Stimulated activated CD4-positive, alpha-beta T cell treated with anti-CD3 and anti-CD28 coated beads, Interleukin-4, amount 100 ng/mL, for 4 hours (primary cell): ENCODE results near the gene STRN3.
"Not testable (repeated sequence)": the region's sequence is repeated elsewhere in the genome, so short reads cannot be mapped to it uniquely, and the experiment has no call there.

Source experiments
- DNase-seq, 2 experiments: peaks; one replicate each; pipeline ENCODE4 v3.0.0-alpha.2; 2020

Gene STRN3

GRCh38 chr14:31026077-31026449 is at the start of gene STRN3:
TSS of gene STRN3 (minus strand) at chr14:31026379. CDS start at chr14:31026185, 194 bp downstream.
- DNase-seq, result no peak

- DNase-seq, result no peak
Measured at GRCh38 chr14:31075144-31075543, 49.0 kb upstream of the STRN3 start.

GRCh38 chr14:31071151-31071550 is 45.0 kb upstream of the STRN3 start:
- no peak for DNase-seq

GRCh38 chr14:31070431-31070830 is 44.3 kb upstream of the STRN3 start:
- no peak for DNase-seq

- no peak for DNase-seq
Measured at GRCh38 chr14:31069343-31069742, 43.2 kb upstream of the STRN3 start.

GRCh38 chr14:31068235-31068634 is 42.1 kb upstream of the STRN3 start:
- DNase-seq, result no peak

GRCh38 chr14:31062908-31063307 is 36.7 kb upstream of the STRN3 start:
- DNase-seq, result not testable (repeated sequence)

GRCh38 chr14:31060253-31060875 is 34.2 kb upstream of the STRN3 start:
- no peak for DNase-seq

GRCh38 chr14:31059152-31059924 is 33.2 kb upstream of the STRN3 start:
- DNase-seq, result no peak

- no peak for DNase-seq
Measured at GRCh38 chr14:31057701-31058364, 31.7 kb upstream of the STRN3 start.

GRCh38 chr14:31057035-31057434 is 30.9 kb upstream of the STRN3 start:
- no peak for DNase-seq

GRCh38 chr14:31052905-31053586 is 26.9 kb upstream of the STRN3 start:
- not testable (repeated sequence) for DNase-seq

- no peak for DNase-seq
Measured at GRCh38 chr14:31051511-31051910, 25.3 kb upstream of the STRN3 start.

- DNase-seq, result no peak
Measured at GRCh38 chr14:31051023-31051422, 24.8 kb upstream of the STRN3 start.

- DNase-seq, result no peak
Measured at GRCh38 chr14:31047503-31047902, 21.3 kb upstream of the STRN3 start.

- no peak for DNase-seq
Measured at GRCh38 chr14:31045501-31046080, 19.4 kb upstream of the STRN3 start.

GRCh38 chr14:31043379-31043778 is 17.2 kb upstream of the STRN3 start:
- no peak for DNase-seq

- DNase-seq, result not testable (repeated sequence)
Measured at GRCh38 chr14:31042893-31043292, 16.7 kb upstream of the STRN3 start.

GRCh38 chr14:31042300-31042699 is 16.1 kb upstream of the STRN3 start:
- DNase-seq, result no peak

- DNase-seq, result no peak
Measured at GRCh38 chr14:31038521-31039166, 12.5 kb upstream of the STRN3 start.

- DNase-seq, result no peak
Measured at GRCh38 chr14:31037709-31038221, 11.6 kb upstream of the STRN3 start.

- DNase-seq, result no peak
Measured at GRCh38 chr14:31036552-31036951, 10.4 kb upstream of the STRN3 start.
